A549 (cell line): ENCODE results near the gene CORO2B.

Experiments used
- FOSL2 ChIP-seq, 2 experiments: fragments of 450-650 bp in 1 of 2; fragments of >200 bp in 1 of 2; sonication (Bioruptor Twin) in 1 of 2; formaldehyde crosslinking; IDR thresholded peaks; 2 replicates each; pipeline versions ENCODE4 v1.5.0 to v1.6.1; 2016 to 2020; ENCODE audit warnings: mild to moderate bottlenecking in 1 of 2, moderate library complexity in 1 of 2
- HOXB5 ChIP-seq: fragments of 250-450 bp; sonication (Bioruptor Pico); IDR thresholded peaks from 2 replicates; pipeline ENCODE4 v1.5.0; 2020; ENCODE audit warnings: mild to moderate bottlenecking, moderate library complexity
- RFX5 ChIP-seq: fragments of 450-650 bp; IDR thresholded peaks from 2 replicates; pipeline ENCODE4 v1.7.1; 2014; ENCODE audit warnings: antibody characterized with exemption, mild to moderate bottlenecking, moderate library complexity
- ZC3H11A ChIP-seq: fragments of 450-650 bp; IDR thresholded peaks from 2 replicates; pipeline ENCODE4 v1.6.1; 2014; ENCODE audit warnings: antibody characterized with exemption, mild to moderate bottlenecking
- TF ChIP-seq, protein P1 (sequence below): IDR thresholded peaks from 2 replicates; pipeline ENCODE4 v1.6.1; 2012
- TF ChIP-seq, protein P2 (sequence below): fragments of >200 bp; sonication (Bioruptor Twin); formaldehyde crosslinking; IDR thresholded peaks from 3 replicates; pipeline ENCODE4 v1.6.1; 2016

DNA sequence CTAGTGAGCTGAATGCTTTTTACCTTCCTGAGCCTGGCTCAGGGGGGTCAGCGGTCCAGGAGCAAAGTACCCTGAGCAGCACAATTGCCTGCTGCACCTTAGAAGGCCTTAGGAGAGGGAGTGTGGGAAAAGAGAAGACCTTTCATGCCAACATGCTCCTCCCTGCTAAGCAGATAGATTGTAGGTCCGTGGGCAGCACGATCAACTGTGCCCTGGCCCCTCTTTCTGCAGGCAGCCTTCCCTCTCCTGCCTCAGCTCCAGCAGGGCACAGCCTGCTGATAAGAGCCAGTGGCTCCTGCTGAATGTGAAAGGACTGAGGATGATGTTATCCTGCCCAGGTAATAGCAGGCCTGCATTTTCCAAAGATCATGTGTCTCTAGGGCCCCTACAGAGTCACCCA is 4.1 kb downstream of the CORO2B start:
- TF ChIP-seq, protein P1, sequence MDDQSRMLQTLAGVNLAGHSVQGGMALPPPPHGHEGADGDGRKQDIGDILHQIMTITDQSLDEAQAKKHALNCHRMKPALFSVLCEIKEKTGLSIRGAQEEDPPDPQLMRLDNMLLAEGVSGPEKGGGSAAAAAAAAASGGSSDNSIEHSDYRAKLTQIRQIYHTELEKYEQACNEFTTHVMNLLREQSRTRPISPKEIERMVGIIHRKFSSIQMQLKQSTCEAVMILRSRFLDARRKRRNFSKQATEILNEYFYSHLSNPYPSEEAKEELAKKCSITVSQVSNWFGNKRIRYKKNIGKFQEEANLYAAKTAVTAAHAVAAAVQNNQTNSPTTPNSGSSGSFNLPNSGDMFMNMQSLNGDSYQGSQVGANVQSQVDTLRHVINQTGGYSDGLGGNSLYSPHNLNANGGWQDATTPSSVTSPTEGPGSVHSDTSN = no peak
- no peak for TF ChIP-seq HOXB5
- TF ChIP-seq ZC3H11A = no peak
- TF ChIP-seq RFX5 = no peak
- TF ChIP-seq FOSL2 (IDR thresholded peaks at IDR 0.05) = no peak
- no peak for TF ChIP-seq FOSL2 (CRISPR knock-in tag; IDR thresholded peaks at IDR 0.05)
- TF ChIP-seq, protein P2, sequence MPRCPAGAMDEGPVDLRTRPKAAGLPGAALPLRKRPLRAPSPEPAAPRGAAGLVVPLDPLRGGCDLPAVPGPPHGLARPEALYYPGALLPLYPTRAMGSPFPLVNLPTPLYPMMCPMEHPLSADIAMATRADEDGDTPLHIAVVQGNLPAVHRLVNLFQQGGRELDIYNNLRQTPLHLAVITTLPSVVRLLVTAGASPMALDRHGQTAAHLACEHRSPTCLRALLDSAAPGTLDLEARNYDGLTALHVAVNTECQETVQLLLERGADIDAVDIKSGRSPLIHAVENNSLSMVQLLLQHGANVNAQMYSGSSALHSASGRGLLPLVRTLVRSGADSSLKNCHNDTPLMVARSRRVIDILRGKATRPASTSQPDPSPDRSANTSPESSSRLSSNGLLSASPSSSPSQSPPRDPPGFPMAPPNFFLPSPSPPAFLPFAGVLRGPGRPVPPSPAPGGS = no peak
